ENCODE results near the gene ARMC12. TPM values are rescaled to one million over a fixed set of nuclear protein-coding genes. Genes with fewer than 3 reads are reported as not detected.

ARMC12 gene
- total and polyA plus RNA-seq, 4 experiments from 2014 or later: 0.28 to 1.3 (median 0.69) TPM; not detected in 1

DNA sequence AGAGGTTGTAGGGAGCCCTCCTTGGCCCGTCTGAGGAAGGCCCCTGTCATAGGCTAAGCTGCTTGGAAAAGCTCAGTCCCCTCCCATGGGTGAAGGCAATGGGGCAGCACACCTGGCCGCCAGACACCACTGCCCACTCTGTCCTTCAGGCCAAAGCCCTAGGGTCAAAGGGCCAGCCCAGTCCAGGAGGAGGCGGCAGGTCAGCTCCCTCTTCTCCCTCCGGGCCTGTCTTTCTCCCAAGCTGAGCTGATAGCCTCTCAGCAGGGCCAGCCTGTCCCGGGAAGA is 34.5 kb downstream of the ARMC12 start:
- H3K27me3 ChIP-seq (ENCODE audit: insufficient read depth, low read length): no peaks in the 10 kb centered on the region
- Mint-ChIP-seq H3K9me3 (peaks cover 0 to 2% (median 0%) of the 10 kb centered on the region in 8 donors), H3K36me3 (no peaks in the 10 kb centered on the region), H3K4me1 (no peaks in the 10 kb centered on the region), H3K4me3 (no peak overlapping the region), H3K27me3 (peaks cover 8 to 12% of the 10 kb centered on the region in 2 donors), H3K27ac (no peak overlapping the region)
- no peak for DNase-seq
- no peak overlapping the region for H3K4me3 ChIP-seq (ENCODE audit: low read length in 2 of 2)
- no peak overlapping the region for H3K27ac ChIP-seq (ENCODE audit: low read depth, low read length)
- CTCF ChIA-PET (ENCODE audit: partially characterized antibody): no interaction called here
- no peaks in the 10 kb centered on the region for H3K9me3 ChIP-seq (ENCODE audit: control insufficient read depth in 1 of 2, low read length in 2 of 2)
- no peaks in the 10 kb centered on the region for H3K36me3 ChIP-seq (ENCODE audit: insufficient read depth, low read length)
- intact Hi-C loops (cut with micrococcal nuclease): no loop called here
- H3K4me1 ChIP-seq (ENCODE audit: insufficient read depth, low read length): no peaks in the 10 kb centered on the region
- POLR2A ChIA-PET (ENCODE audit: partially characterized antibody): no interaction called here

GRCh38 chr6:35774116-35774794 is 37.4 kb downstream of the ARMC12 start:
- Mint-ChIP-seq H3K36me3 (no peaks in the 10 kb centered on the region), H3K4me3 (no peak overlapping the region), H3K27ac (no peak overlapping the region), H3K27me3 (peaks cover 15 to 21% of the 10 kb centered on the region in 2 donors), H3K4me1 (peaks cover 2 to 5% (median 4%) of the 10 kb centered on the region in 4 donors), H3K9me3 (peaks cover 0 to 1% (median 0%) of the 10 kb centered on the region in 8 donors)
- Histone ChIP-seq H3K27me3 (ENCODE audit: insufficient read depth, low read length) (no peaks in the 10 kb centered on the region), H3K27ac (ENCODE audit: low read depth, low read length) (no peak overlapping the region), H3K9me3 (ENCODE audit: control insufficient read depth in 1 of 2, low read length in 2 of 2) (no peaks in the 10 kb centered on the region), H3K36me3 (ENCODE audit: insufficient read depth, low read length) (no peaks in the 10 kb centered on the region), H3K4me3 (ENCODE audit: low read length in 2 of 2) (no peak overlapping the region), H3K4me1 (ENCODE audit: insufficient read depth, low read length) (no peaks in the 10 kb centered on the region)
- ChIA-PET CTCF (ENCODE audit: partially characterized antibody) (no interaction called here), POLR2A (ENCODE audit: partially characterized antibody) (no interaction called here)
- DNase-seq: no peak
- intact Hi-C loops (cut with micrococcal nuclease): no loop called here

DNA sequence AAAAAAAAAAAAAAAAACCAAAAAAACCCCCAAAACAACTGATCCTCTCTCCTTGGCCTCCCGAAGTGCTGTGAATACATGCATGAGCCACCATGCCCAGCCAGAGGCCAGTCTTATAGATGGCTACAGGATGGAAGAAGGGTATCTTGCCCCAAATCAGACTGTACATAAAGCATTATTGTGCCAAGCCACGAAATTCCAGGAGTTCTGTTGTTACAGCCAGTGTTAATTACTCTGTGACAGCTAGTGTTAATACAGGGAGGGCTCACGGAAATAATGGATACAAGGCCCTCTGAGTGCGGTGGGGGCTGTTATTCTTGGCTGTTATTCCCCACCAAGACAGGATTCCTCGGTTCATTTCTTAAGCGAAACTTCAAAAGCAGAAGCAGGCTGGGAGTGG is 38.2 kb downstream of the ARMC12 start:
- Mint-ChIP-seq H3K27me3 (peaks cover 18 to 28% of the 10 kb centered on the region in 2 donors), H3K9me3 (no peaks in the 10 kb centered on the region), H3K4me1 (peaks cover 2 to 5% (median 4%) of the 10 kb centered on the region in 4 donors), H3K4me3 (no peak overlapping the region), H3K36me3 (no peaks in the 10 kb centered on the region), H3K27ac (peak overlapping the region in 1 of 7 donors; percentile 12)
- ChIA-PET POLR2A (ENCODE audit: partially characterized antibody) (no interaction called here), CTCF (ENCODE audit: partially characterized antibody) (no interaction called here)
- H3K27ac ChIP-seq (ENCODE audit: low read depth, low read length): no peak overlapping the region
- H3K4me1 ChIP-seq (ENCODE audit: insufficient read depth, low read length): no peaks in the 10 kb centered on the region
- no peaks in the 10 kb centered on the region for H3K27me3 ChIP-seq (ENCODE audit: insufficient read depth, low read length)
- no peaks in the 10 kb centered on the region for H3K9me3 ChIP-seq (ENCODE audit: control insufficient read depth in 1 of 2, low read length in 2 of 2)
- H3K4me3 ChIP-seq (ENCODE audit: low read length in 2 of 2): no peak overlapping the region
- H3K36me3 ChIP-seq (ENCODE audit: insufficient read depth, low read length): no peaks in the 10 kb centered on the region
- no peak for DNase-seq
- intact Hi-C loops (cut with micrococcal nuclease): no loop called here

GRCh38 chr6:35776364-35777215 is 39.8 kb downstream of the ARMC12 start, which contains the start of gene CLPSL2:
Gene CLPSL2, plus strand, starts transcription at chr6:35776598. Its CDS starts 21 bp downstream, at chr6:35776619.
- Mint-ChIP-seq H3K4me3 (peak within 1 kb of the TSS; percentile 39 to 83 (median 68)), H3K36me3 (no peaks in the 10 kb centered on the region), H3K9me3 (no peaks in the 10 kb centered on the region), H3K4me1 (peaks cover 2 to 5% (median 4%) of the 10 kb centered on the region in 4 donors), H3K27ac (no peak within 1 kb of the TSS), H3K27me3 (peaks cover 22 to 30% of the 10 kb centered on the region in 2 donors)
- no peaks in the 10 kb centered on the region for H3K27me3 ChIP-seq (ENCODE audit: insufficient read depth, low read length)
- ChIA-PET POLR2A (ENCODE audit: partially characterized antibody) (interaction anchor here (1.0 kb wide), 1 partner anchor 16 kb away, joined by 4 read pairs; no protein-coding TSS in a partner anchor), CTCF (ENCODE audit: partially characterized antibody) (no interaction called here)
- no peak for DNase-seq
- no peak within 1 kb of the TSS for H3K4me3 ChIP-seq (ENCODE audit: low read length in 2 of 2)
- no peak within 1 kb of the TSS for H3K27ac ChIP-seq (ENCODE audit: low read depth, low read length)
- no peaks in the 10 kb centered on the region for H3K4me1 ChIP-seq (ENCODE audit: insufficient read depth, low read length)
- intact Hi-C loops (cut with micrococcal nuclease): no loop called here
- no peaks in the 10 kb centered on the region for H3K9me3 ChIP-seq (ENCODE audit: control insufficient read depth in 1 of 2, low read length in 2 of 2)
- no peaks in the 10 kb centered on the region for H3K36me3 ChIP-seq (ENCODE audit: insufficient read depth, low read length)

DNA sequence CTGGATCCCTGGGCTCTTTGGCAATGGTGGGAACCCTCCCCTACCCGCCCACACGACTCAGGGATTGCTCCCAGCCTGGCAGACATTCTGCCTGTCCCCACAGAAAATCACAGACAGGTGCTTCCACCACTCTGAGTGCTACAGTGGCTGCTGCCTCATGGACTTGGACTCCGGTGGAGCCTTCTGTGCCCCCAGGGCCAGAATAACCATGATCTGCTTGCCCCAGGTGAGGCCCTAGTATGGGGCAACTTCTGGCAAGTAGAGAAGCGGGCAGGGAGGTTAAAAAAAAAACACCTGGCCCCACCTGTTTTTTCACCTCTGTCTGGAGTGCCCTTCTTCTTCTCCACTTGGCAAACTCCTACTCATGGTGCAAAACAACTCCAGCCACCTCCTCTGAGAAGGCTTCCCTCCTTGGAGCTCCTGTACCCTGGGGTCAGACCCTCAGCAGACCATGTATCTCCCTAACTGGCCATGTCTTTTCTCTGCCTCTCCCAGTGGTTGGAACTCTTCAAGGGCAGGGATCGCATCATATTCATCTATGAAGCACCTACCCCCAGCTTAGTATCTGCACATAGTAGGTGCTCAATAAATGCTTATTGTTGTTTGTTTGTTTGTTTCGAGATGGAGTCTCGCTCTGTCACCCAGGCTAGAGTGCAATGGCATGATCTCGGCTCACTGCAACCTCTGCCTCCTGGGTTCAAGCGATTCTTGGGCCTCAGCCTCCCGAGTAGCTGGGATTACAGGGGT is 40.7 kb downstream of the ARMC12 start:
- Mint-ChIP-seq H3K4me1 (peaks cover 2 to 5% (median 4%) of the 10 kb centered on the region in 4 donors), H3K9me3 (no peaks in the 10 kb centered on the region), H3K4me3 (peak overlapping the region in 7 of 8 donors; percentile 41 to 83 (median 61)), H3K27me3 (peaks cover 28 to 33% of the 10 kb centered on the region in 2 donors), H3K36me3 (no peaks in the 10 kb centered on the region), H3K27ac (peak overlapping the region in 1 of 7 donors; percentile 48)
- CTCF ChIA-PET (ENCODE audit: partially characterized antibody): no interaction called here
- H3K27me3 ChIP-seq (ENCODE audit: insufficient read depth, low read length): no peaks in the 10 kb centered on the region
- no peaks in the 10 kb centered on the region for H3K4me1 ChIP-seq (ENCODE audit: insufficient read depth, low read length)
- DNase-seq: no peak
- intact Hi-C loops (cut with micrococcal nuclease): no loop called here
- H3K36me3 ChIP-seq (ENCODE audit: insufficient read depth, low read length): no peaks in the 10 kb centered on the region
- H3K27ac ChIP-seq (ENCODE audit: low read depth, low read length): no peak overlapping the region
- no peak overlapping the region for H3K4me3 ChIP-seq (ENCODE audit: low read length in 2 of 2)
- H3K9me3 ChIP-seq (ENCODE audit: control insufficient read depth in 1 of 2, low read length in 2 of 2): no peaks in the 10 kb centered on the region
- POLR2A ChIA-PET (ENCODE audit: partially characterized antibody): no interaction called here

DNA sequence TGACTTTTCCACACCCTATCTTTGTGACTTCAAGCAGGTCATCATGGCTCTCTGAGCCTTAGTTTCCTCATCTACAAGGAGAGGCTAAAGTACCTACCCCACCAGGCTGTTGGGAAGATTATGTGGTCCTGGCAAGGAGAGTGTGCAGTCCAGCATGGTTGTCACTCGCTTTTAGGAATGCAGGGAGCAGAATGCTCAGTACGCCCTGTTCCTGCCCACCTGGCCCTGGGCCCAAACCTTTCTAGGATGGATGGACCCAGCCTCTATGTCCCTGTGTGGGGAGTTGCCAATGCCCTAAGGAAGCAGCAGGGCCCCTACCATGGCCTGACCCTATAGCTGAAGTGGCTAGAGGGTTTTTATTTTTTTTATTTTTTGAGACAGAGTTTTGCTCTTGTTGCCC is 41.6 kb downstream of the ARMC12 start:
- H3K9me3 ChIP-seq (ENCODE audit: control insufficient read depth in 1 of 2, low read length in 2 of 2): no peaks in the 10 kb centered on the region
- intact Hi-C loops (cut with micrococcal nuclease): no loop called here
- H3K4me1 ChIP-seq (ENCODE audit: insufficient read depth, low read length): no peaks in the 10 kb centered on the region
- H3K27me3 ChIP-seq (ENCODE audit: insufficient read depth, low read length): no peaks in the 10 kb centered on the region
- Mint-ChIP-seq H3K4me1 (peaks cover 2 to 5% (median 4%) of the 10 kb centered on the region in 4 donors), H3K4me3 (peak overlapping the region in 1 of 8 donors; percentile 41), H3K27ac (no peak overlapping the region), H3K9me3 (no peaks in the 10 kb centered on the region), H3K27me3 (peaks cover 29 to 33% of the 10 kb centered on the region in 2 donors), H3K36me3 (no peaks in the 10 kb centered on the region)
- no peak overlapping the region for H3K27ac ChIP-seq (ENCODE audit: low read depth, low read length)
- POLR2A ChIA-PET (ENCODE audit: partially characterized antibody): no interaction called here
- H3K36me3 ChIP-seq (ENCODE audit: insufficient read depth, low read length): no peaks in the 10 kb centered on the region
- no peak overlapping the region for H3K4me3 ChIP-seq (ENCODE audit: low read length in 2 of 2)
- no peak for DNase-seq
- CTCF ChIA-PET (ENCODE audit: partially characterized antibody): no interaction called here

GRCh38 chr6:35780719-35781118 is 43.9 kb downstream of the ARMC12 start, which contains the start of gene CLPSL1:
Gene CLPSL1, plus strand, starts transcription at chr6:35781019. Its CDS starts 92 bp downstream, at chr6:35781111.
- no peak within 1 kb of the TSS for H3K4me3 ChIP-seq (ENCODE audit: low read length in 2 of 2)
- intact Hi-C loops (cut with micrococcal nuclease): no loop called here
- Mint-ChIP-seq H3K36me3 (no peaks in the 10 kb centered on the region), H3K27me3 (peaks cover 34 to 37% of the 10 kb centered on the region in 2 donors), H3K4me3 (peak within 1 kb of the TSS in 1 of 8 donors; percentile 2), H3K4me1 (peaks cover 2 to 5% (median 4%) of the 10 kb centered on the region in 4 donors), H3K9me3 (no peaks in the 10 kb centered on the region), H3K27ac (no peak within 1 kb of the TSS)
- POLR2A ChIA-PET (ENCODE audit: partially characterized antibody): no interaction called here
- no peak within 1 kb of the TSS for H3K27ac ChIP-seq (ENCODE audit: low read depth, low read length)
- no peaks in the 10 kb centered on the region for H3K27me3 ChIP-seq (ENCODE audit: insufficient read depth, low read length)
- CTCF ChIA-PET (ENCODE audit: partially characterized antibody): no interaction called here
- no peak for DNase-seq
- H3K9me3 ChIP-seq (ENCODE audit: control insufficient read depth in 1 of 2, low read length in 2 of 2): no peaks in the 10 kb centered on the region
- no peaks in the 10 kb centered on the region for H3K4me1 ChIP-seq (ENCODE audit: insufficient read depth, low read length)
- H3K36me3 ChIP-seq (ENCODE audit: insufficient read depth, low read length): no peaks in the 10 kb centered on the region
